NCI-H2171 (cell line): ENCODE data around the gene EIF4G3.
"Not testable (repeated sequence)": the region's sequence is repeated elsewhere in the genome, so short reads cannot be mapped to it uniquely, and the experiment has no call there.

Source experiments
- DNase-seq: peaks from one replicate; lab custom pipeline; 2025; lab: John Stamatoyannopoulos, UW

EIF4G3 gene

GRCh38 chr1:21067551-21068227 lies 109.0 kb downstream of the EIF4G3 start:
- DNase-seq, result no peak

GRCh38 chr1:21066356-21067012 lies 110.2 kb downstream of the EIF4G3 start:
- DNase-seq, result no peak

GRCh38 chr1:21065851-21066250 lies 110.8 kb downstream of the EIF4G3 start:
- DNase-seq, result no peak

- DNase-seq, result no peak
Observed at GRCh38 chr1:21064057-21064456, 112.6 kb downstream of the EIF4G3 start.

- DNase-seq, result no peak
Observed at GRCh38 chr1:21060523-21060922, 116.2 kb downstream of the EIF4G3 start.

- no peak for DNase-seq
Observed at GRCh38 chr1:21059021-21059420, 117.7 kb downstream of the EIF4G3 start.

- DNase-seq, result no peak
Observed at GRCh38 chr1:21058035-21058793, 118.5 kb downstream of the EIF4G3 start.

- DNase-seq, result not testable (repeated sequence)
Observed at GRCh38 chr1:21053189-21053928, 123.3 kb downstream of the EIF4G3 start.

- no peak for DNase-seq
Observed at GRCh38 chr1:21052034-21052433, 124.7 kb downstream of the EIF4G3 start.

- DNase-seq, result no peak
Observed at GRCh38 chr1:21051177-21051825, 125.4 kb downstream of the EIF4G3 start.

GRCh38 chr1:21050031-21050430 lies 126.7 kb downstream of the EIF4G3 start:
- DNase-seq, result no peak

- no peak for DNase-seq
Observed at GRCh38 chr1:21048462-21048861, 128.2 kb downstream of the EIF4G3 start.

GRCh38 chr1:21046132-21046531 lies 130.6 kb downstream of the EIF4G3 start:
- DNase-seq, result no peak

GRCh38 chr1:21045351-21045750 lies 131.3 kb downstream of the EIF4G3 start:
- no peak for DNase-seq

GRCh38 chr1:21042929-21043605 lies 133.6 kb downstream of the EIF4G3 start:
- no peak for DNase-seq

GRCh38 chr1:21041541-21041940 lies 135.2 kb downstream of the EIF4G3 start:
- DNase-seq, result no peak

- DNase-seq, result no peak
Observed at GRCh38 chr1:21037091-21037490, 139.6 kb downstream of the EIF4G3 start.

GRCh38 chr1:21035794-21036193 lies 140.9 kb downstream of the EIF4G3 start:
- DNase-seq, result no peak

- DNase-seq, result no peak
Observed at GRCh38 chr1:21034725-21035628, 141.7 kb downstream of the EIF4G3 start.

- DNase-seq, result no peak
Observed at GRCh38 chr1:21032741-21033140, 144.0 kb downstream of the EIF4G3 start.
